Tibial artery (tissue), 4 donors: ENCODE measurements around the gene ITGB1.

Experiments used
- DNase-seq, 2 donors: peaks; one replicate each; pipeline ENCODE4 v3.0.0-alpha.2; 2019
- H3K27ac ChIP-seq, 2 donors: fragments of 200-600 bp; sonication (generic) in 1 of 2; 1 replicate in 1 of 2; 2 replicates in 1 of 2; pipeline ENCODE4 v1.5.1; 2018 to 2019; ENCODE audit warnings: mild to moderate bottlenecking in 1 of 2
- H3K27me3 ChIP-seq, 2 donors: fragments of 200-600 bp; sonication (generic) in 1 of 2; one replicate each; pipeline versions ENCODE4 v1.5.1 to v1.6.0; 2016 to 2019
- H3K36me3 ChIP-seq, 3 donors: fragments of 200-600 bp; sonication (generic) in 2 of 3; one replicate each; pipeline ENCODE4 v1.5.1; 2016 to 2019; ENCODE audit warnings: mild to moderate bottlenecking in 2 of 3
- H3K4me1 ChIP-seq, 4 donors: fragments of 200-600 bp; sonication (generic) in 2 of 4; 1 replicate in 3 of 4; 2 replicates in 1 of 4; pipeline ENCODE4 v1.5.1; 2016 to 2019
- H3K4me3 ChIP-seq, 2 donors: fragments of 200-600 bp; sonication (generic) in 1 of 2; 1 replicate in 1 of 2; 2 replicates in 1 of 2; pipeline ENCODE4 v1.5.1; 2018 to 2019; ENCODE audit warnings: mild to moderate bottlenecking in 2 of 2
- H3K9me3 ChIP-seq, 3 donors: fragments of 200-600 bp; sonication (generic) in 1 of 3; one replicate each; pipeline ENCODE4 v1.5.1; 2016 to 2019
- CTCF ChIP-seq, 2 experiments: fragments of 200-600 bp in 1 of 2; fragments of 450-650 bp in 1 of 2; IDR thresholded peaks; one replicate each; pipeline ENCODE4 v1.5.1; 2017 to 2019; ENCODE audit warnings: antibody characterized with exemption in 2 of 2, mild to moderate bottlenecking in 1 of 2, moderate library complexity in 1 of 2
- intact Hi-C: fragments of 100-400 bp; cut with DNase I; formaldehyde crosslinking; loops from one replicate; pipeline ENCODE4 v1.15.0; 2023; ENCODE audit warnings: low total_unique reads

The ITGB1 gene

GRCh38 chr10:32976338-32976737 lies 18.3 kb upstream of the ITGB1 start:
- Histone ChIP-seq H3K27ac (no peak overlapping the region), H3K4me3 (no peak overlapping the region), H3K27me3 (no peaks in the 10 kb centered on the region), H3K4me1 (peaks cover 0 to 15% (median 6%) of the 10 kb centered on the region in 4 donors), H3K36me3 (no peaks in the 10 kb centered on the region), H3K9me3 (no peaks in the 10 kb centered on the region)
- DNase-seq, result no peak
- TF ChIP-seq CTCF (IDR thresholded peaks at IDR 0.05), result no peak
- intact Hi-C loops, result no loop called here

- no peaks in the 10 kb centered on the region for H3K9me3 ChIP-seq
- H3K36me3 ChIP-seq, result no peaks in the 10 kb centered on the region
- H3K27ac ChIP-seq, result no peak overlapping the region
- no peaks in the 10 kb centered on the region for H3K4me1 ChIP-seq
- DNase-seq, result no peak
- H3K27me3 ChIP-seq, result no peaks in the 10 kb centered on the region
- intact Hi-C loops, result no loop called here
- no peak for TF ChIP-seq CTCF (IDR thresholded peaks at IDR 0.05)
- no peak overlapping the region for H3K4me3 ChIP-seq
Measured at GRCh38 chr10:32972929-32973328, 14.9 kb upstream of the ITGB1 start.

- no peak for TF ChIP-seq CTCF (IDR thresholded peaks at IDR 0.05)
- no peaks in the 10 kb centered on the region for H3K36me3 ChIP-seq
- no peak for DNase-seq
- intact Hi-C loops, result no loop called here
- H3K4me3 ChIP-seq, result no peak overlapping the region
- H3K4me1 ChIP-seq, result no peaks in the 10 kb centered on the region
- H3K27ac ChIP-seq, result no peak overlapping the region
- no peaks in the 10 kb centered on the region for H3K9me3 ChIP-seq
- no peaks in the 10 kb centered on the region for H3K27me3 ChIP-seq
Measured at GRCh38 chr10:32972460-32972859, 14.4 kb upstream of the ITGB1 start.

- Histone ChIP-seq H3K9me3 (no peaks in the 10 kb centered on the region), H3K27ac (no peak overlapping the region), H3K4me3 (no peak overlapping the region), H3K4me1 (no peaks in the 10 kb centered on the region), H3K36me3 (no peaks in the 10 kb centered on the region), H3K27me3 (no peaks in the 10 kb centered on the region)
- no peak for DNase-seq
- TF ChIP-seq CTCF (IDR thresholded peaks at IDR 0.05), result no peak
- intact Hi-C loops, result no loop called here
Measured at GRCh38 chr10:32971536-32972091, 13.6 kb upstream of the ITGB1 start.

- DNase-seq, result no peak
- no peak overlapping the region for H3K27ac ChIP-seq
- intact Hi-C loops, result no loop called here
- no peaks in the 10 kb centered on the region for H3K4me1 ChIP-seq
- H3K9me3 ChIP-seq, result no peaks in the 10 kb centered on the region
- no peak for TF ChIP-seq CTCF (IDR thresholded peaks at IDR 0.05)
- H3K27me3 ChIP-seq, result no peaks in the 10 kb centered on the region
- no peak overlapping the region for H3K4me3 ChIP-seq
- no peaks in the 10 kb centered on the region for H3K36me3 ChIP-seq
Measured at GRCh38 chr10:32970910-32971309, 12.9 kb upstream of the ITGB1 start.

GRCh38 chr10:32964270-32964669 lies 6.2 kb upstream of the ITGB1 start:
- no peak overlapping the region for H3K27ac ChIP-seq
- no peaks in the 10 kb centered on the region for H3K27me3 ChIP-seq
- no peak for TF ChIP-seq CTCF (IDR thresholded peaks at IDR 0.05)
- no peak overlapping the region for H3K4me3 ChIP-seq
- H3K36me3 ChIP-seq, result no peaks in the 10 kb centered on the region
- intact Hi-C loops, result no loop called here
- peaks cover 0 to 47% (median 30%) of the 10 kb centered on the region in 4 donors for H3K4me1 ChIP-seq
- H3K9me3 ChIP-seq, result no peaks in the 10 kb centered on the region
- DNase-seq, result no peak
